SK-N-SH (cell line): ENCODE results near the gene ACOXL. TPM values are rescaled to one million over a fixed set of nuclear protein-coding genes. Genes with fewer than 3 reads are reported as not detected.

Experiments used
- CTCF ChIA-PET: fragments of 300-600, 350-600 bp; formaldehyde crosslinking; extraction: SDS; loops from one replicate; lab custom pipeline; 2021; lab: Yijun Ruan, JAX
- POLR2A ChIA-PET: fragments of 350-600 bp; sonication (Branson Sonifier 250); formaldehyde crosslinking; extraction: SDS; loops from one replicate; lab custom pipeline; 2020; ENCODE audit warnings: antibody characterized with exemption, inconsistent platforms; lab: Yijun Ruan, JAX
- DNase-seq: peaks from one replicate; pipeline ENCODE4 v3.0.0; 2012
- H2AFZ ChIP-seq: fragments of 200-600 bp; sonication (generic); 2 replicates; pipeline ENCODE4 v1.8.1; 2016; ENCODE audit warnings: antibody characterized with exemption, mild to moderate bottlenecking, low read depth
- H3F3A ChIP-seq: fragments of 200-600 bp; sonication (generic); replicated peaks from 2 replicates; pipeline ENCODE3; 2016; ENCODE audit warnings: antibody characterized with exemption, mild to moderate bottlenecking; ENCODE audit not compliant: insufficient read depth
- H3K27ac ChIP-seq, 2 experiments: fragments of 200-500 bp in 1 of 2; fragments of 200-600 bp in 1 of 2; sonication (Bioruptor generic) in 1 of 2; sonication (generic), shearing (Covaris generic) in 1 of 2; 2 replicates each; pipeline versions ENCODE4 v1.5.1 to v1.6.1; 2014 to 2016; ENCODE audit warnings: low read depth in 2 of 2, inconsistent platforms in 1 of 2, low read length in 1 of 2, mild to moderate bottlenecking in 1 of 2, mixed read lengths in 1 of 2
- H3K27me3 ChIP-seq: fragments of 200-600 bp; sonication (generic), shearing (Covaris generic); 2 replicates; pipeline ENCODE4 v1.6.1; 2016; ENCODE audit warnings: mixed run types; ENCODE audit not compliant: insufficient read depth
- H3K36me3 ChIP-seq, 2 experiments: fragments of 200-500 bp in 1 of 2; fragments of 200-600 bp in 1 of 2; sonication (Bioruptor generic) in 1 of 2; sonication (generic) in 1 of 2; replicated peaks in 1 of 2; 2 replicates each; pipeline versions ENCODE3 to v1.5.1; 2014 to 2016; ENCODE audit warnings: low read length in 1 of 2, mild to moderate bottlenecking in 1 of 2; ENCODE audit not compliant: insufficient read depth in 2 of 2, control insufficient read depth in 1 of 2
- H3K4me1 ChIP-seq, 2 experiments: fragments of 200-500 bp in 1 of 2; fragments of 200-600 bp in 1 of 2; sonication (Bioruptor generic) in 1 of 2; sonication (generic), shearing (Covaris generic) in 1 of 2; 2 replicates each; pipeline versions ENCODE4 v1.5.1 to v1.6.1; 2014 to 2016; ENCODE audit warnings: low read depth in 1 of 2, low read length in 1 of 2, mixed run types in 1 of 2; ENCODE audit not compliant: insufficient read depth in 2 of 2, control insufficient read depth in 1 of 2
- H3K4me2 ChIP-seq: fragments of 200-600 bp; sonication (generic), shearing (Covaris generic); 2 replicates; pipeline ENCODE4 v1.6.1; 2017; ENCODE audit warnings: mixed run types
- H3K4me3 ChIP-seq, 2 experiments: fragments of 200-500 bp in 1 of 2; fragments of 200-600 bp in 1 of 2; sonication (Bioruptor generic) in 1 of 2; sonication (generic), shearing (Covaris generic) in 1 of 2; 2 replicates each; pipeline versions ENCODE4 v1.5.1 to v1.8.1; 2014 to 2016; ENCODE audit warnings: low read depth in 2 of 2, inconsistent platforms in 1 of 2, low read length in 1 of 2, mild to moderate bottlenecking in 1 of 2, mixed read lengths in 1 of 2, moderate library complexity in 1 of 2
- H3K79me2 ChIP-seq: fragments of 200-600 bp; sonication (generic); 2 replicates; pipeline ENCODE4 v1.8.1; 2017; ENCODE audit warnings: mild to moderate bottlenecking; ENCODE audit not compliant: insufficient read depth
- H3K9ac ChIP-seq: fragments of 200-600 bp; sonication (generic); 2 replicates; pipeline ENCODE4 v1.6.1; 2017; ENCODE audit warnings: mixed run types
- H3K9me2 ChIP-seq: fragments of 200-600 bp; sonication (generic); 2 replicates; pipeline ENCODE4 v1.6.1; 2017; ENCODE audit warnings: mixed run types
- H3K9me3 ChIP-seq: fragments of 200-600 bp; sonication (generic); 2 replicates; pipeline ENCODE4 v1.6.1; 2017; ENCODE audit warnings: mixed run types, mild to moderate bottlenecking, moderate library complexity
- H4K20me1 ChIP-seq: fragments of 200-600 bp; sonication (generic); 2 replicates; pipeline ENCODE4 v1.6.1; 2017; ENCODE audit warnings: mild to moderate bottlenecking, mixed run types; ENCODE audit not compliant: insufficient read depth
- CHD2 ChIP-seq: fragments of 150-350 bp; IDR thresholded peaks from 2 replicates; pipeline ENCODE4 v1.6.1; 2018; ENCODE audit warnings: low read length; ENCODE audit not compliant: partially characterized antibody
- EZH2phosphoT487 ChIP-seq: fragments of 200-600 bp; sonication (generic); IDR thresholded peaks from 2 replicates; pipeline ENCODE4 v1.6.1; 2017; ENCODE audit warnings: low read depth, mixed run types, mild to moderate bottlenecking, antibody characterized with exemption, moderate library complexity, borderline replicate concordance
- FOXM1 ChIP-seq: IDR thresholded peaks from 2 replicates; pipeline ENCODE4 v1.4.0; 2012; ENCODE audit warnings: low read depth, mild to moderate bottlenecking
- JUND ChIP-seq: IDR thresholded peaks from 2 replicates; pipeline ENCODE4 v1.4.0; 2012
- NRF1 ChIP-seq: IDR thresholded peaks from 2 replicates; pipeline ENCODE4 v1.6.1; 2012; ENCODE audit warnings: low read depth, mild to moderate bottlenecking, low read length
- TAF1 ChIP-seq: IDR thresholded peaks from 2 replicates; pipeline ENCODE4 v1.6.1; 2012; ENCODE audit warnings: low read depth, mild to moderate bottlenecking, low read length, moderate library complexity, borderline replicate concordance
- TEAD4 ChIP-seq: IDR thresholded peaks from 2 replicates; pipeline ENCODE4 v1.4.0; 2012; ENCODE audit warnings: mild to moderate bottlenecking, borderline replicate concordance; ENCODE audit not compliant: insufficient read depth
- YY1 ChIP-seq: IDR thresholded peaks from 2 replicates; pipeline ENCODE4 v1.4.0; 2012; ENCODE audit warnings: low read depth, mild to moderate bottlenecking
- WGBS: methylation state at CpG from one replicate; pipeline ENCODE4 v1.1.6; 2017; ENCODE audit warnings: low lambda C conversion rate; 5-methylcytosine and 5-hydroxymethylcytosine counted together
- polyA plus RNA-seq, 3 experiments: library from polyadenylated mRNA; depleted of rRNA; stranded (reverse); fragments of >200 nt; gene quantifications; 2 replicates each; pipeline ENCODE4 v1.2.3, GENCODE V29; 2012
- TF ChIP-seq, protein P1 (sequence below): fragments of 150-350 bp; IDR thresholded peaks from 2 replicates; pipeline ENCODE4 v1.6.1; 2016; ENCODE audit warnings: mild to moderate bottlenecking, low read depth, low read length
- TF ChIP-seq, protein P2 (sequence below): IDR thresholded peaks from 2 replicates; pipeline ENCODE4 v1.4.0; 2012; ENCODE audit warnings: low read depth, borderline replicate concordance
- TF ChIP-seq, protein P3 (sequence below): IDR thresholded peaks from 2 replicates; pipeline ENCODE4; 2012

The ACOXL gene
- polyA plus RNA-seq, 1 of the 3 experiments (the other 2 are of a cell fraction): not detected

DNA sequence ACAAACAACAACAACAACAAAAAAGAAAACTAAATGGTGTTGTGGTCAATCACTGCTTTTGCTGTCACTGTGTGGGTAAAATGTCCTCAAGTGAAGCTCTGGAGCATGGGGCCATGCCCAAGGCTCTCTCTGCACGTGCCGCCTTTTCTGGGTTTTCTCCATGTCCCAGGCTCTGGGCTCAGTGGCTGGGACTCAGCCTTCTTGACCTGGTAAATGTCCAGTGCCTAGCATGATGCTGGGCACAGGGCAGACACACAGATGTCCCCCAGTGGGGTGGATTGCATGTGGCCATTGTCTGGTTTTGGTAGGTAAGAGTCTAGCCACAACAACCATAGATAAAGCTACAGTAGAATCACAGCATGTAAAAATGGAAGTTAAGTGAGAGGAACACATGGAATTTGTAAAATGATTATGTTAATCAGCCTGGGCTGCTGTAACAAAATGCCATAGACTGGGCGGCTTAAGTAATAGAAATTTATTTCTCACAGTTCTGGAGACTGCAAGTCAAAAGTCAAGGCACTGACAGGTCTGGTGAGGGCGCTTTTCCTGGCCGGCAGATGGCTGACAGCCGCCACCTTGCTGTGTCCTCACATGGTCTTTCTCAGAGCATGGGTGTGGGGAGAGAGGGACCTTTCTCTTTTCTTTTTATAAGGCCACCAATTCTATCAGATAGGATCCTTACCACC, 174.4 kb downstream of the ACOXL start:
- H3K4me2 ChIP-seq: no peak overlapping the region
- TF ChIP-seq EZH2phosphoT487 (no peak), NRF1 (no peak), CHD2 (no peak), JUND (no peak), FOXM1 (no peak), TEAD4 (no peak), YY1 (no peak)
- TF ChIP-seq, protein P1, sequence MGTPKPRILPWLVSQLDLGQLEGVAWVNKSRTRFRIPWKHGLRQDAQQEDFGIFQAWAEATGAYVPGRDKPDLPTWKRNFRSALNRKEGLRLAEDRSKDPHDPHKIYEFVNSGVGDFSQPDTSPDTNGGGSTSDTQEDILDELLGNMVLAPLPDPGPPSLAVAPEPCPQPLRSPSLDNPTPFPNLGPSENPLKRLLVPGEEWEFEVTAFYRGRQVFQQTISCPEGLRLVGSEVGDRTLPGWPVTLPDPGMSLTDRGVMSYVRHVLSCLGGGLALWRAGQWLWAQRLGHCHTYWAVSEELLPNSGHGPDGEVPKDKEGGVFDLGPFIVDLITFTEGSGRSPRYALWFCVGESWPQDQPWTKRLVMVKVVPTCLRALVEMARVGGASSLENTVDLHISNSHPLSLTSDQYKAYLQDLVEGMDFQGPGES: no peak
- TF ChIP-seq, protein P2, sequence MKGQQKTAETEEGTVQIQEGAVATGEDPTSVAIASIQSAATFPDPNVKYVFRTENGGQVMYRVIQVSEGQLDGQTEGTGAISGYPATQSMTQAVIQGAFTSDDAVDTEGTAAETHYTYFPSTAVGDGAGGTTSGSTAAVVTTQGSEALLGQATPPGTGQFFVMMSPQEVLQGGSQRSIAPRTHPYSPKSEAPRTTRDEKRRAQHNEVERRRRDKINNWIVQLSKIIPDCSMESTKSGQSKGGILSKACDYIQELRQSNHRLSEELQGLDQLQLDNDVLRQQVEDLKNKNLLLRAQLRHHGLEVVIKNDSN: no peak
- TF ChIP-seq, protein P3, sequence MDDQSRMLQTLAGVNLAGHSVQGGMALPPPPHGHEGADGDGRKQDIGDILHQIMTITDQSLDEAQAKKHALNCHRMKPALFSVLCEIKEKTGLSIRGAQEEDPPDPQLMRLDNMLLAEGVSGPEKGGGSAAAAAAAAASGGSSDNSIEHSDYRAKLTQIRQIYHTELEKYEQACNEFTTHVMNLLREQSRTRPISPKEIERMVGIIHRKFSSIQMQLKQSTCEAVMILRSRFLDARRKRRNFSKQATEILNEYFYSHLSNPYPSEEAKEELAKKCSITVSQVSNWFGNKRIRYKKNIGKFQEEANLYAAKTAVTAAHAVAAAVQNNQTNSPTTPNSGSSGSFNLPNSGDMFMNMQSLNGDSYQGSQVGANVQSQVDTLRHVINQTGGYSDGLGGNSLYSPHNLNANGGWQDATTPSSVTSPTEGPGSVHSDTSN: no peak
- no peaks in the 10 kb centered on the region for H4K20me1 ChIP-seq
- no peaks in the 10 kb centered on the region for H3F3A ChIP-seq
- WGBS: 67% methylated on average over 6 of the region's 6 CpGs
- H3K9me3 ChIP-seq: peaks cover 3% of the 10 kb centered on the region; the same call in 1 of the 2 replicates
- H3K4me3 ChIP-seq: no peak overlapping the region
- no peak overlapping the region for H3K9ac ChIP-seq
- H3K27me3 ChIP-seq: no peaks in the 10 kb centered on the region; the same call in 1 of the 2 replicates
- H3K36me3 ChIP-seq: no peaks in the 10 kb centered on the region
- no peak overlapping the region for H3K27ac ChIP-seq
- ChIA-PET POLR2A (no interaction called here), CTCF (no interaction called here)
- peaks cover 0 to 35% of the 10 kb centered on the region in 2 experiments; a peak in 1 of 4 replicates for H3K4me1 ChIP-seq
- DNase-seq: no peak
- no peak overlapping the region for H2AFZ ChIP-seq
- H3K9me2 ChIP-seq: no peaks in the 10 kb centered on the region
- no peaks in the 10 kb centered on the region for H3K79me2 ChIP-seq

DNA sequence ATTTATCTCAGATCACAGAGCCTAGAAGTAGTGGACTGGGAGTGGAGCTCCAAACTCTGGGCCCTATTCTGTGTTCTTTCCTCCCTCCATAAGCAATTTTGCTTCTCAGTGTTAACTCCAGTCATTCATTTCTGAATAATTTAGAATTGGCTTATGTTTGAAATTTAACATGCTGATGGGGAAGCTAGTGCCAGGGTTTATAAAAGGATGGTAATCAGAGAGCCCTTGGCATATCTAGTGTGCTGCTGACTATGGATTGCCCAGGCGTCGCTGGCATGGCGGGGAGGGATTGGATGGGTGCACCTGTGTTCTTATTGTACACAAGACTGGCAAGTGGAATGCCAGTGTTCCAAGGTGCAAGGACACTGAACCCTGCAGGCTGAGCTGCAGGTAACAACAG, 177.1 kb downstream of the ACOXL start:
- H3K36me3 ChIP-seq: no peaks in the 10 kb centered on the region
- CTCF ChIA-PET: no interaction called here
- WGBS: 70% methylated on average over 3 of the region's 3 CpGs
- no peak for DNase-seq
- H3K4me3 ChIP-seq: no peak overlapping the region
- no peaks in the 10 kb centered on the region for H3K79me2 ChIP-seq
- H3F3A ChIP-seq: no peaks in the 10 kb centered on the region
- no peak overlapping the region for H3K27ac ChIP-seq
- no peak overlapping the region for H2AFZ ChIP-seq
- peaks cover 0 to 16% of the 10 kb centered on the region in 2 experiments; a peak in 1 of 4 replicates for H3K4me1 ChIP-seq
- POLR2A ChIA-PET: no interaction called here
- peaks cover 7% of the 10 kb centered on the region; the same call in 1 of the 2 replicates for H3K9me3 ChIP-seq
- no peak overlapping the region for H3K9ac ChIP-seq
- H3K27me3 ChIP-seq: no peaks in the 10 kb centered on the region; the same call in 1 of the 2 replicates
- H4K20me1 ChIP-seq: no peaks in the 10 kb centered on the region
- TF ChIP-seq, protein P3: no peak
- no peak for TF ChIP-seq TAF1
- H3K9me2 ChIP-seq: no peaks in the 10 kb centered on the region
- no peak overlapping the region for H3K4me2 ChIP-seq
